ENCODE data around the gene ATP9B. TPM values are rescaled to one million over a fixed set of nuclear protein-coding genes. Genes with fewer than 3 reads are reported as not detected.

Gene ATP9B
- total RNA-seq, 1 donor from 2014 or later, result 16.2 TPM

GRCh38 chr18:79250301-79250981, 181.2 kb downstream of the ATP9B start:
- no peak for DNase-seq (ENCODE audit: low read depth)
- peaks cover 2% of the 10 kb centered on the region for H3K36me3 ChIP-seq (ENCODE audit: control insufficient read depth, insufficient read depth, low read length)
- H3K27me3 ChIP-seq (ENCODE audit: control insufficient read depth, insufficient read depth, low read length), result no peaks in the 10 kb centered on the region
- no peak for TF ChIP-seq CTCF (IDR thresholded peaks at IDR 0.05; ENCODE audit: insufficient read depth, low read length, poor library complexity, severe bottlenecking)
- no peak overlapping the region for H3K4me3 ChIP-seq (ENCODE audit: low read depth, low read length)

GRCh38 chr18:79251021-79251420, 181.8 kb downstream of the ATP9B start:
- Histone ChIP-seq H3K36me3 (ENCODE audit: control insufficient read depth, insufficient read depth, low read length) (peaks cover 2% of the 10 kb centered on the region), H3K4me3 (ENCODE audit: low read depth, low read length) (no peak overlapping the region), H3K27me3 (ENCODE audit: control insufficient read depth, insufficient read depth, low read length) (no peaks in the 10 kb centered on the region)
- DNase-seq (ENCODE audit: low read depth), result no peak
- TF ChIP-seq CTCF (IDR thresholded peaks at IDR 0.05; ENCODE audit: insufficient read depth, low read length, poor library complexity, severe bottlenecking), result no peak

GRCh38 chr18:79252904-79253633, 183.9 kb downstream of the ATP9B start:
- no peaks in the 10 kb centered on the region for H3K27me3 ChIP-seq (ENCODE audit: control insufficient read depth, insufficient read depth, low read length)
- H3K36me3 ChIP-seq (ENCODE audit: control insufficient read depth, insufficient read depth, low read length), result peaks cover 2% of the 10 kb centered on the region
- no peak overlapping the region for H3K4me3 ChIP-seq (ENCODE audit: low read depth, low read length)
- TF ChIP-seq CTCF (IDR thresholded peaks at IDR 0.05; ENCODE audit: insufficient read depth, low read length, poor library complexity, severe bottlenecking), result no peak
- no peak for DNase-seq (ENCODE audit: low read depth)

GRCh38 chr18:79257480-79257879, 188.3 kb downstream of the ATP9B start:
- no peak for TF ChIP-seq CTCF (IDR thresholded peaks at IDR 0.05; ENCODE audit: insufficient read depth, low read length, poor library complexity, severe bottlenecking)
- no peaks in the 10 kb centered on the region for H3K27me3 ChIP-seq (ENCODE audit: control insufficient read depth, insufficient read depth, low read length)
- no peak for DNase-seq (ENCODE audit: low read depth)
- H3K4me3 ChIP-seq (ENCODE audit: low read depth, low read length), result no peak overlapping the region
- H3K36me3 ChIP-seq (ENCODE audit: control insufficient read depth, insufficient read depth, low read length), result peaks cover 3% of the 10 kb centered on the region

- H3K27me3 ChIP-seq (ENCODE audit: control insufficient read depth, insufficient read depth, low read length), result no peaks in the 10 kb centered on the region
- peaks cover 3% of the 10 kb centered on the region for H3K36me3 ChIP-seq (ENCODE audit: control insufficient read depth, insufficient read depth, low read length)
- no peak overlapping the region for H3K4me3 ChIP-seq (ENCODE audit: low read depth, low read length)
- no peak for DNase-seq (ENCODE audit: low read depth)
- no peak for TF ChIP-seq CTCF (IDR thresholded peaks at IDR 0.05; ENCODE audit: insufficient read depth, low read length, poor library complexity, severe bottlenecking)
Observed at GRCh38 chr18:79258447-79258846, 189.3 kb downstream of the ATP9B start.
